IMR-90 (cell line): Measurements from ENCODE around the gene KCNN3. TPM values are rescaled to one million over a fixed set of nuclear protein-coding genes. Genes with fewer than 3 reads are reported as not detected.

Experiments used
- ATAC-seq: fragments of 200-7000 bp; cut with Tn5 transposase; 2 replicates; pipeline ENCODE4 v1.9.1; 2020; ENCODE audit warnings: low read depth, mild to moderate bottlenecking, moderate library complexity
- BruUV-seq: library from RNA; stranded (reverse); fragments of 400-500 nt; replicated peaks from 2 replicates; lab custom pipeline; 2021; lab: Mats Ljungman, UMichigan
- CTCF ChIA-PET: fragments of 300-600 bp; formaldehyde crosslinking; extraction: SDS; loops from one replicate; lab custom pipeline; 2021; ENCODE audit warnings: antibody characterized with exemption; lab: Yijun Ruan, JAX
- POLR2A ChIA-PET: fragments of 300-600 bp; sonication (Branson Sonifier 250); formaldehyde crosslinking; loops from one replicate; lab custom pipeline; 2022; ENCODE audit warnings: antibody characterized with exemption; ENCODE audit not compliant: unreplicated experiment; lab: Charles Lee
- DNase-seq: peaks from one replicate; pipeline ENCODE4 v3.0.0; 2013
- H2AFZ ChIP-seq: replicated peaks from 2 replicates; pipeline ENCODE3; 2013; ENCODE audit warnings: low read length, mild to moderate bottlenecking; ENCODE audit not compliant: poor library complexity
- H2AK5ac ChIP-seq: 2 replicates; pipeline ENCODE4 v1.6.1; 2013; ENCODE audit warnings: low read depth, low read length, inconsistent platforms
- H2AK9ac ChIP-seq: replicated peaks from 2 replicates; pipeline ENCODE3; 2013; ENCODE audit warnings: mild to moderate bottlenecking, low read depth, low read length, moderate library complexity; ENCODE audit not compliant: poor library complexity
- H2BK120ac ChIP-seq: 2 replicates; pipeline ENCODE4 v1.6.1; 2013; ENCODE audit warnings: low read depth, low read length, inconsistent platforms
- H2BK15ac ChIP-seq: 3 replicates; pipeline ENCODE4 v1.6.1; 2013; ENCODE audit warnings: low read depth, low read length, inconsistent platforms
- H2BK20ac ChIP-seq: 2 replicates; pipeline ENCODE4 v1.6.1; 2013; ENCODE audit warnings: low read depth, mild to moderate bottlenecking, inconsistent platforms, low read length, moderate library complexity
- H2BK5ac ChIP-seq: 2 replicates; pipeline ENCODE4 v1.6.1; 2013; ENCODE audit warnings: mild to moderate bottlenecking, low read depth, low read length, inconsistent platforms; ENCODE audit not compliant: poor library complexity, severe bottlenecking
- H3K14ac ChIP-seq: replicated peaks from 2 replicates; pipeline ENCODE4 v1.6.1; 2013; ENCODE audit warnings: low read depth, low read length, inconsistent platforms
- H3K18ac ChIP-seq: 2 replicates; pipeline ENCODE4 v1.6.1; 2013; ENCODE audit warnings: low read depth, low read length, control low read depth
- H3K23ac ChIP-seq: 2 replicates; pipeline ENCODE4 v1.6.1; 2013; ENCODE audit warnings: low read depth, low read length, inconsistent platforms
- H3K27ac ChIP-seq: 2 replicates; pipeline ENCODE4 v1.5.1; 2013; ENCODE audit warnings: mild to moderate bottlenecking, control low read depth, low read length; ENCODE audit not compliant: insufficient read depth
- H3K27me3 ChIP-seq: 2 replicates; pipeline ENCODE4 v1.6.1; 2013; ENCODE audit warnings: low read length; ENCODE audit not compliant: control insufficient read depth, insufficient read depth
- H3K36me3 ChIP-seq: 2 replicates; pipeline ENCODE4 v1.6.1; 2013; ENCODE audit warnings: low read length, mixed read lengths; ENCODE audit not compliant: control insufficient read depth, insufficient read depth
- H3K4ac ChIP-seq: 2 replicates; pipeline ENCODE4 v1.6.1; 2013; ENCODE audit warnings: low read depth, low read length, inconsistent platforms
- H3K4me1 ChIP-seq: 2 replicates; pipeline ENCODE4 v1.6.1; 2013; ENCODE audit warnings: low read length, mixed read lengths; ENCODE audit not compliant: control insufficient read depth, insufficient read depth
- H3K4me2 ChIP-seq: 2 replicates; pipeline ENCODE4 v1.6.1; 2013; ENCODE audit warnings: low read depth, mild to moderate bottlenecking, control low read depth, low read length, moderate library complexity
- H3K4me3 ChIP-seq: 2 replicates; pipeline ENCODE4 v1.5.1; 2013; ENCODE audit warnings: low read depth, mild to moderate bottlenecking, control low read depth, low read length, moderate library complexity; ENCODE audit not compliant: insufficient read depth
- H3K56ac ChIP-seq: 2 replicates; pipeline ENCODE4 v1.6.1; 2013; ENCODE audit warnings: low read length, inconsistent platforms; ENCODE audit not compliant: insufficient read depth; ENCODE audit errors: extremely low read depth
- H3K79me1 ChIP-seq, 2 experiments: 2 replicates each; pipeline ENCODE4 v1.6.1; 2013; ENCODE audit warnings: low read length in 2 of 2, inconsistent platforms in 1 of 2, low read depth in 1 of 2
- H3K9ac ChIP-seq: 2 replicates; pipeline ENCODE4 v1.6.1; 2013; ENCODE audit warnings: low read depth, low read length, control low read depth
- H3K9me1 ChIP-seq: 2 replicates; pipeline ENCODE4 v1.6.1; 2013; ENCODE audit warnings: low read length, inconsistent platforms; ENCODE audit not compliant: insufficient read depth
- H3K9me3 ChIP-seq: 2 replicates; pipeline ENCODE4 v1.6.1; 2013; ENCODE audit warnings: low read length; ENCODE audit not compliant: control insufficient read depth, insufficient read depth
- H4K20me1 ChIP-seq: 2 replicates; pipeline ENCODE4 v1.6.1; 2013; ENCODE audit warnings: low read length, inconsistent platforms; ENCODE audit not compliant: insufficient read depth
- H4K5ac ChIP-seq: 2 replicates; pipeline ENCODE4 v1.6.1; 2013; ENCODE audit warnings: mild to moderate bottlenecking, low read depth, low read length, control low read depth
- H4K8ac ChIP-seq, 2 experiments: 2 replicates each; pipeline ENCODE4 v1.6.1; 2013; ENCODE audit warnings: low read depth in 2 of 2, low read length in 2 of 2, control low read depth in 1 of 2, inconsistent platforms in 1 of 2
- H4K91ac ChIP-seq: 2 replicates; pipeline ENCODE4 v1.6.1; 2013; ENCODE audit warnings: low read depth, low read length, inconsistent platforms; ENCODE audit not compliant: insufficient read depth
- MXI1 ChIP-seq: IDR thresholded peaks from 2 replicates; pipeline ENCODE4 v1.6.1; 2012; ENCODE audit warnings: low read depth, mild to moderate bottlenecking, low read length, moderate library complexity, borderline replicate concordance
- NFE2L2 ChIP-seq: fragments of 150-350 bp; IDR thresholded peaks from 2 replicates; pipeline ENCODE4 v1.6.1; 2016; ENCODE audit warnings: low read depth, mild to moderate bottlenecking, low read length
- WGBS, 2 experiments: methylation state at CpG; one replicate each; pipeline versions ENCODE4 v1.1.5 to v1.1.7; 2013; ENCODE audit warnings: missing lambda C conversion rate in 2 of 2; ENCODE audit not compliant: insufficient read length in 1 of 2; ENCODE audit errors: extremely low coverage in 2 of 2; 5-methylcytosine and 5-hydroxymethylcytosine counted together
- dilution Hi-C: fragments of 300-500 bp; cut with HindIII; formaldehyde crosslinking; loops from one replicate; pipeline ENCODE4 v1.14.3; 2018; ENCODE audit warnings: low sequenced_read_pairs; ENCODE audit not compliant: unreplicated experiment
- in situ Hi-C: fragments of 300-500 bp; cut with MboI; formaldehyde crosslinking; loops from 3 replicates; pipeline ENCODE4 v1.14.3; 2019; ENCODE audit warnings: low sequenced_read_pairs, inconsistent platforms, mixed read lengths
- intact Hi-C: fragments of 100-400 bp; cut with micrococcal nuclease; formaldehyde crosslinking; loops from 2 replicates; pipeline ENCODE4 v1.10.0; 2022
- polyA plus RNA-seq, 3 experiments: library from polyadenylated mRNA; depleted of rRNA; stranded (reverse); fragments of >200 nt; gene quantifications; 2 replicates each; pipeline ENCODE4 v1.2.3, GENCODE V29; 2012; ENCODE audit warnings: low replicate concordance in 1 of 3
- total RNA-seq: library from RNA; depleted of rRNA; stranded (reverse); fragments of >200 nt; gene quantifications from 2 replicates; pipeline ENCODE4 v1.2.3, GENCODE V29; 2012

KCNN3 gene
- total and polyA plus RNA-seq, 2 of the 4 experiments (the other 2 are of a cell fraction), result 0.02 TPM; not detected in 1

DNA sequence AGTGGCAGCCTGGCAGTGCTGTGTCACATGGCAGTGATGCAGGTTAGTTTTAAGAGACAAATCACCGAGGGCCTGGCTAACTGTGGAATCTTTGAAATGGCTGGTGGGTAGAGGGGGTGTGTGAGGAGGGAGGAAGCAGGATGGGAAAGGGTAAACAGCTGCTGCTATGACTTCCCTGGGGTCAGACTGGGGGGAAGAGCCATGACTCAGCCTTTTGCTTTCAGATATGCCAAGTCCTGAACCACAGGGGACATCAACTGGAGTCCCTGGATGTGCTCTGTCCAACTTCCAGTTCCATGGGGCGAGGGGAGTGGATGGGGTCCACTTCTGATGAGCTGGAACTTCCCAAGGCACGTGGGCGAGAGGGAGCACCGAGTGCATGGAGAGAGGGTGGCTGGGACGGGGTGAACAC lies 141.0 kb downstream of the KCNN3 start:
- no peak overlapping the region for H3K4ac ChIP-seq
- H3K56ac ChIP-seq, result no peak overlapping the region
- peaks cover 18% of the 10 kb centered on the region for H3K27me3 ChIP-seq
- H4K5ac ChIP-seq, result no peak overlapping the region
- H2BK120ac ChIP-seq, result no peak overlapping the region
- H4K8ac ChIP-seq, result no peak overlapping the region
- no peak overlapping the region for H2BK5ac ChIP-seq
- no peak overlapping the region for H3K18ac ChIP-seq
- H3K9me3 ChIP-seq, result no peaks in the 10 kb centered on the region
- no peak overlapping the region for H2AK9ac ChIP-seq
- in situ Hi-C loops (no loop called here), intact Hi-C loops (no loop called here), dilution Hi-C loops (no loop called here)
- H3K4me1 ChIP-seq, result peaks cover 10% of the 10 kb centered on the region
- no peaks in the 10 kb centered on the region for H3K79me1 ChIP-seq
- H4K20me1 ChIP-seq, result peaks cover 5% of the 10 kb centered on the region; the same call in 1 of the 2 replicates
- no CpG with 5 or more reads among the region's 6 CpGs for WGBS, 2 experiments
- no peak overlapping the region for H3K4me3 ChIP-seq
- H3K4me2 ChIP-seq, result no peak overlapping the region; the same call in 1 of the 2 replicates
- BruUV-seq, result no TSS peak
- peak; percentile 72 for TF ChIP-seq NFE2L2
- no peak for TF ChIP-seq MXI1
- 0 out of 2 replicates have a peak overlapping the region, but pooled peaks have one; percentile 24 for H2AK5ac ChIP-seq
- POLR2A ChIA-PET, result no interaction called here
- H3K36me3 ChIP-seq, result no peaks in the 10 kb centered on the region
- H3K14ac ChIP-seq, result 0 out of 2 replicates have a peak overlapping the region, but pooled peaks have one; percentile 35
- peaks cover 9% of the 10 kb centered on the region; the same call in 1 of the 2 replicates for H3K9me1 ChIP-seq
- peak; percentile 68 for ATAC-seq
- no peak overlapping the region for H3K27ac ChIP-seq
- H2BK15ac ChIP-seq, result 0 out of 3 replicates have a peak overlapping the region, but pooled peaks have one; percentile 63
- H4K91ac ChIP-seq, result 0 out of 2 replicates have a peak overlapping the region, but pooled peaks have one; percentile 49
- H3K23ac ChIP-seq, result no peak overlapping the region
- H3K9ac ChIP-seq, result no peak overlapping the region
- CTCF ChIA-PET, result interaction anchor here (0.6 kb wide), 1 partner anchor 103 kb away, joined by 5 read pairs; no protein-coding TSS in a partner anchor
- H2AFZ ChIP-seq, result peak overlapping the region; percentile 29
- H2BK20ac ChIP-seq, result no peak overlapping the region
- DNase-seq, result peak; percentile 61
